ENCODE data around the gene SLC25A28.
"Not testable (repeated sequence)": the region's sequence is repeated elsewhere in the genome, so short reads cannot be mapped to it uniquely, and the experiment has no call there.

The SLC25A28 gene

GRCh38 chr10:99596708-99597107, 23.5 kb downstream of the SLC25A28 start:
- H3K9ac ChIP-seq (ENCODE audit: low read depth, low read length, poor library complexity); H2AFZ ChIP-seq (ENCODE audit: low read length); H3K18ac ChIP-seq (ENCODE audit: low read length); H2BK12ac ChIP-seq (ENCODE audit: low read length); H2BK120ac ChIP-seq (ENCODE audit: low read depth, low read length); H2AK5ac ChIP-seq (ENCODE audit: low read depth, low read length); H3K4me1 ChIP-seq (ENCODE audit: control insufficient read depth in 2 of 2, insufficient read depth in 1 of 2, low read depth in 1 of 2, low read length in 2 of 2); H3K23ac ChIP-seq (ENCODE audit: low read depth, low read length, poor library complexity); H3K4me3 ChIP-seq (ENCODE audit: low read length in 2 of 2); H3K4ac ChIP-seq (ENCODE audit: low read length); H4K91ac ChIP-seq (ENCODE audit: low read depth, low read length, poor library complexity); DNase-seq (ENCODE audit: low spot score); H4K8ac ChIP-seq (ENCODE audit: low read depth, low read length); H3K9me3 ChIP-seq (replicated peaks in 1 of 2; ENCODE audit: control insufficient read depth in 2 of 2, insufficient read depth in 1 of 2, low read depth in 1 of 2, low read length in 2 of 2); H2BK15ac ChIP-seq (ENCODE audit: low read length); H3K79me1 ChIP-seq (ENCODE audit: low read depth, low read length); H3K4me2 ChIP-seq (ENCODE audit: insufficient read depth, low read length, poor library complexity, severe bottlenecking); H3K27ac ChIP-seq (replicated peaks; ENCODE audit: low read length); H3K36me3 ChIP-seq (replicated peaks in 1 of 2; ENCODE audit: control insufficient read depth in 2 of 2, insufficient read depth in 2 of 2, low read length in 2 of 2); H3K14ac ChIP-seq (ENCODE audit: low read length); H2BK5ac ChIP-seq (ENCODE audit: low read length): not testable (repeated sequence)
- WGBS, 2 donors (ENCODE audit: extremely low coverage in 2 of 2, insufficient read length in 2 of 2, insufficient replicate concordance in 1 of 2), result no CpG with 5 or more reads among the region's 4 CpGs
- peaks cover 0 to 35% (median 3%) of the 10 kb centered on the region in 3 experiments for H3K27me3 ChIP-seq (ENCODE audit: control insufficient read depth in 3 of 3, insufficient read depth in 3 of 3, low read depth in 1 of 3, low read length in 3 of 3)

DNA sequence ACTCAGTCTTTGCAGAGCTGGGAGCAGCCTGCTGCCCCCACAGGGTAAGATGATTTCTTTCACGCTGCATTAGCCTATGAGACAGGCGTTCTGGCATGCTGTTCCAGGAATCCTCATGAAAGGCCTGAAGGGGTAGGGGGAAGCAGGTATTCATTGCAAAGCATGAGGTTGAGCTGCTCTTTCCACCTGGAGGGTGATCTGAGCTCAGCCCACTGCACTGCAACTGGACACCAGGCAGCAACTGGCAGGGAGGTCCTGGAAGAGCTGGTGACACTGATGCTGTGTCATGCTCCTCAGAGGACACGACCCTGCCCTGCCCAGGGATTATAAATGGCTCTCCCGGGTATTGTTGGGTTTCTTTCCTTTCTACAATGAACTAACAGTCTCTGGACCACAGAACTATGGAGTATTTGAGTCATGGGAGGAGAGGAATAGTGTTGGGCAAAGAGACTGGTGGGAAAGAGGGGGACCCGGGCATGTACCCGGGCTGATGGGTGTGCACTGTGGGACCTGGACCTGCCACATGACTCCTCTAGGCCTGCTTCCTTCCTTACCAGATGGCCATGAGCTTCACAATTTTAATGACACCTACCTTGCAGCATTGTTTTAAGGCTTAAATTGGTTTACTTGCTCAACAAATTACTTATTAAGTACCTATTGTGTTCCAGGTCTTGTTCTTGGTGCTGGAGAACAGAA, 24.3 kb downstream of the SLC25A28 start:
- H3K4me1 ChIP-seq (ENCODE audit: control insufficient read depth in 2 of 2, insufficient read depth in 1 of 2, low read depth in 1 of 2, low read length in 2 of 2), result peaks cover 0 to 8% of the 10 kb centered on the region in 2 donors
- H4K91ac ChIP-seq (ENCODE audit: low read depth, low read length, poor library complexity), result no peak overlapping the region
- WGBS, 2 donors (ENCODE audit: extremely low coverage in 2 of 2, insufficient read length in 2 of 2, insufficient replicate concordance in 1 of 2), result no CpG with 5 or more reads among the region's 6 CpGs
- peak overlapping the region; percentile 27 for H2AFZ ChIP-seq (ENCODE audit: low read length)
- no peak overlapping the region for H4K8ac ChIP-seq (ENCODE audit: low read depth, low read length)
- no peak overlapping the region for H3K4me3 ChIP-seq (ENCODE audit: low read length in 2 of 2)
- H2BK120ac ChIP-seq (ENCODE audit: low read depth, low read length), result no peak overlapping the region
- no peak overlapping the region for H3K4me2 ChIP-seq (ENCODE audit: insufficient read depth, low read length, poor library complexity, severe bottlenecking)
- no peak overlapping the region for H3K23ac ChIP-seq (ENCODE audit: low read depth, low read length, poor library complexity)
- no peak overlapping the region for H3K27ac ChIP-seq (replicated peaks; ENCODE audit: low read length)
- DNase-seq (ENCODE audit: low spot score), result peak; percentile 12
- no peaks in the 10 kb centered on the region for H3K36me3 ChIP-seq (replicated peaks in 1 of 2; ENCODE audit: control insufficient read depth in 2 of 2, insufficient read depth in 2 of 2, low read length in 2 of 2)
- no peak overlapping the region for H2BK12ac ChIP-seq (ENCODE audit: low read length)
- no peak overlapping the region for H3K4ac ChIP-seq (ENCODE audit: low read length)
- H3K27me3 ChIP-seq (ENCODE audit: control insufficient read depth in 3 of 3, insufficient read depth in 3 of 3, low read depth in 1 of 3, low read length in 3 of 3), result peaks cover 0 to 35% (median 3%) of the 10 kb centered on the region in 3 experiments
- no peaks in the 10 kb centered on the region for H3K9me3 ChIP-seq (replicated peaks in 1 of 2; ENCODE audit: control insufficient read depth in 2 of 2, insufficient read depth in 1 of 2, low read depth in 1 of 2, low read length in 2 of 2)
- no peak overlapping the region for H2BK15ac ChIP-seq (ENCODE audit: low read length)
- H3K18ac ChIP-seq (ENCODE audit: low read length), result no peak overlapping the region
- no peak overlapping the region for H2BK5ac ChIP-seq (ENCODE audit: low read length)
- no peak overlapping the region for H3K9ac ChIP-seq (ENCODE audit: low read depth, low read length, poor library complexity)
- H3K14ac ChIP-seq (ENCODE audit: low read length), result no peak overlapping the region
- no peak overlapping the region for H2AK5ac ChIP-seq (ENCODE audit: low read depth, low read length)
- no peaks in the 10 kb centered on the region for H3K79me1 ChIP-seq (ENCODE audit: low read depth, low read length)

- Histone ChIP-seq H4K8ac (ENCODE audit: low read depth, low read length) (no peak overlapping the region), H3K27me3 (ENCODE audit: control insufficient read depth in 3 of 3, insufficient read depth in 3 of 3, low read depth in 1 of 3, low read length in 3 of 3) (peaks cover 0 to 40% (median 3%) of the 10 kb centered on the region in 3 experiments), H3K4ac (ENCODE audit: low read length) (no peak overlapping the region), H2AK5ac (ENCODE audit: low read depth, low read length) (no peak overlapping the region), H3K14ac (ENCODE audit: low read length) (no peak overlapping the region), H3K27ac (replicated peaks; ENCODE audit: low read length) (no peak overlapping the region), H3K4me2 (ENCODE audit: insufficient read depth, low read length, poor library complexity, severe bottlenecking) (no peak overlapping the region), H2BK5ac (ENCODE audit: low read length) (no peak overlapping the region), H2BK15ac (ENCODE audit: low read length) (no peak overlapping the region), H3K18ac (ENCODE audit: low read length) (no peak overlapping the region), H3K4me1 (ENCODE audit: control insufficient read depth in 2 of 2, insufficient read depth in 1 of 2, low read depth in 1 of 2, low read length in 2 of 2) (peaks cover 0 to 8% of the 10 kb centered on the region in 2 donors), H3K4me3 (ENCODE audit: low read length in 2 of 2) (no peak overlapping the region), H2BK12ac (ENCODE audit: low read length) (no peak overlapping the region), H3K36me3 (replicated peaks in 1 of 2; ENCODE audit: control insufficient read depth in 2 of 2, insufficient read depth in 2 of 2, low read length in 2 of 2) (no peaks in the 10 kb centered on the region), H2BK120ac (ENCODE audit: low read depth, low read length) (no peak overlapping the region), H2AFZ (ENCODE audit: low read length) (no peak overlapping the region), H4K91ac (ENCODE audit: low read depth, low read length, poor library complexity) (no peak overlapping the region), H3K79me1 (ENCODE audit: low read depth, low read length) (no peaks in the 10 kb centered on the region), H3K9ac (ENCODE audit: low read depth, low read length, poor library complexity) (no peak overlapping the region), H3K23ac (ENCODE audit: low read depth, low read length, poor library complexity) (no peak overlapping the region), H3K9me3 (replicated peaks in 1 of 2; ENCODE audit: control insufficient read depth in 2 of 2, insufficient read depth in 1 of 2, low read depth in 1 of 2, low read length in 2 of 2) (no peaks in the 10 kb centered on the region)
- WGBS, 2 donors (ENCODE audit: extremely low coverage in 2 of 2, insufficient read length in 2 of 2, insufficient replicate concordance in 1 of 2), result no CpG with 5 or more reads among the region's 3 CpGs
- DNase-seq (ENCODE audit: low spot score), result no peak
These were observed 25.0 kb downstream of the SLC25A28 start for GRCh38 chr10:99595236-99595635.

DNA sequence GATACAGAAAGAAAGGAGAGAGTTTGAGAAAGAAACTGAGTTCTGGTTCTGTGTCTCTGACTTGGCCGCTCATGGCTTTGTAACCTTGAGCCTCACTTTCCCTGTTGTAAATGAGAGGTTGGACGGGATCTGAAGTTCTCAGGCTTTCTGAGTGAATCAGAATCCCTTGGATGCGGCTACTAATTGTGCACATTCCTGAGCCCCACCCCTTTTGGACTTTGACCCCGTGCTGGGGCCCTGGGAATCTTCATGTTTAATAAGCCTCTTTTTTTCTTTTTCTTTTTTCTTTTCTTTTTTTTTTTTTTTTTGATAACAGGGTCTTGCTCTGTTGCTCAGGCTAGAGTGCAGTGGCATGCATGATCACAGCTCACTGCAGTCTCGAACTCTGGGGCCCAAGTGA, 26.9 kb downstream of the SLC25A28 start:
- H3K36me3 ChIP-seq (replicated peaks in 1 of 2; ENCODE audit: control insufficient read depth in 2 of 2, insufficient read depth in 2 of 2, low read length in 2 of 2), result no peaks in the 10 kb centered on the region
- H2AFZ ChIP-seq (ENCODE audit: low read length), result no peak overlapping the region
- H3K4me3 ChIP-seq (ENCODE audit: low read length in 2 of 2), result no peak overlapping the region
- no peak overlapping the region for H2AK5ac ChIP-seq (ENCODE audit: low read depth, low read length)
- no peak overlapping the region for H3K27ac ChIP-seq (replicated peaks; ENCODE audit: low read length)
- no peak overlapping the region for H4K8ac ChIP-seq (ENCODE audit: low read depth, low read length)
- no peak overlapping the region for H3K14ac ChIP-seq (ENCODE audit: low read length)
- H4K91ac ChIP-seq (ENCODE audit: low read depth, low read length, poor library complexity), result no peak overlapping the region
- H2BK15ac ChIP-seq (ENCODE audit: low read length), result no peak overlapping the region
- no peak overlapping the region for H2BK5ac ChIP-seq (ENCODE audit: low read length)
- H3K4me1 ChIP-seq (ENCODE audit: control insufficient read depth in 2 of 2, insufficient read depth in 1 of 2, low read depth in 1 of 2, low read length in 2 of 2), result peaks cover 0 to 6% of the 10 kb centered on the region in 2 donors
- no peak overlapping the region for H3K23ac ChIP-seq (ENCODE audit: low read depth, low read length, poor library complexity)
- no peak overlapping the region for H2BK12ac ChIP-seq (ENCODE audit: low read length)
- no peak overlapping the region for H3K4me2 ChIP-seq (ENCODE audit: insufficient read depth, low read length, poor library complexity, severe bottlenecking)
- WGBS, 2 donors (ENCODE audit: extremely low coverage in 2 of 2, insufficient read length in 2 of 2, insufficient replicate concordance in 1 of 2), result no CpG with 5 or more reads among the region's 5 CpGs
- H3K4ac ChIP-seq (ENCODE audit: low read length), result no peak overlapping the region
- no peaks in the 10 kb centered on the region for H3K79me1 ChIP-seq (ENCODE audit: low read depth, low read length)
- peaks cover 0 to 31% (median under 1%) of the 10 kb centered on the region in 3 experiments for H3K27me3 ChIP-seq (ENCODE audit: control insufficient read depth in 3 of 3, insufficient read depth in 3 of 3, low read depth in 1 of 3, low read length in 3 of 3)
- no peaks in the 10 kb centered on the region for H3K9me3 ChIP-seq (replicated peaks in 1 of 2; ENCODE audit: control insufficient read depth in 2 of 2, insufficient read depth in 1 of 2, low read depth in 1 of 2, low read length in 2 of 2)
- H3K9ac ChIP-seq (ENCODE audit: low read depth, low read length, poor library complexity), result no peak overlapping the region
- DNase-seq (ENCODE audit: low spot score), result no peak
- H3K18ac ChIP-seq (ENCODE audit: low read length), result no peak overlapping the region
- H2BK120ac ChIP-seq (ENCODE audit: low read depth, low read length), result no peak overlapping the region

Measured in neuronal stem cell (in vitro differentiated cells).